Breast epithelium (tissue), 4 donors: ENCODE measurements around the gene NAT9. TPM values are rescaled to one million over a fixed set of nuclear protein-coding genes. Genes with fewer than 3 reads are reported as not detected.

Experiments
- DNase-seq, 2 donors: peaks; one replicate each; pipeline ENCODE4 v3.0.0-alpha.2; 2019; ENCODE audit warnings: low spot score in 2 of 2
- H3K27ac ChIP-seq, 2 donors: fragments of 200-600 bp; sonication (generic) in 1 of 2; one replicate each; pipeline ENCODE4 v1.5.1; 2016 to 2019; ENCODE audit warnings: mild to moderate bottlenecking in 1 of 2
- H3K27me3 ChIP-seq, 2 donors: fragments of 200-600 bp; sonication (generic) in 1 of 2; one replicate each; pipeline versions ENCODE4 v1.5.1 to v1.6.0; 2017 to 2019; ENCODE audit warnings: control low read depth in 1 of 2, mild to moderate bottlenecking in 1 of 2
- H3K36me3 ChIP-seq: fragments of 200-600 bp; one replicate; pipeline ENCODE4 v1.5.1; 2019
- H3K4me1 ChIP-seq, 2 donors: fragments of 200-600 bp; sonication (generic); one replicate each; pipeline ENCODE4 v1.5.1; 2016 to 2019; ENCODE audit warnings: control low read depth in 1 of 2
- H3K4me3 ChIP-seq, 3 donors: fragments of 200-600 bp; sonication (generic); 1 replicate in 2 of 3; 2 replicates in 1 of 3; pipeline ENCODE4 v1.5.1; 2016 to 2019; ENCODE audit warnings: mild to moderate bottlenecking in 3 of 3, moderate library complexity in 2 of 3
- H3K9me3 ChIP-seq, 2 donors: fragments of 200-600 bp; sonication (generic) in 1 of 2; one replicate each; pipeline ENCODE4 v1.5.1; 2016 to 2019; ENCODE audit warnings: control low read depth in 1 of 2
- CTCF ChIP-seq, 3 donors: fragments of 450-650 bp; IDR thresholded peaks; one replicate each; pipeline ENCODE4 v1.5.1; 2016 to 2017; ENCODE audit warnings: antibody characterized with exemption in 3 of 3, mild to moderate bottlenecking in 3 of 3, moderate library complexity in 3 of 3
- POLR2A ChIP-seq: fragments of 450-650 bp; IDR thresholded peaks from one replicate; pipeline ENCODE4 v1.6.1; 2016; ENCODE audit warnings: antibody characterized with exemption, mild to moderate bottlenecking, moderate library complexity
- POLR2AphosphoS5 ChIP-seq, 3 donors: sonication (generic); formaldehyde crosslinking; IDR thresholded peaks; one replicate each; pipeline ENCODE4 v1.6.1; 2017; ENCODE audit warnings: antibody characterized with exemption in 3 of 3
- intact Hi-C: fragments of 100-400 bp; cut with DNase I; formaldehyde crosslinking; loops from one replicate; pipeline ENCODE4 v1.15.1; 2023; ENCODE audit warnings: low total_unique reads
- total RNA-seq, 3 donors: library from RNA; depleted of rRNA; stranded (reverse); fragments of >200 nt; gene quantifications; one replicate each; pipeline ENCODE4 v1.1.0, GENCODE V29; 2016

The NAT9 gene
- total RNA-seq, 3 donors from 2014 or later: 20.6 to 41.3 (median 40.0) TPM

- Histone ChIP-seq H3K36me3 (no peaks in the 10 kb centered on the region), H3K27ac (no peak overlapping the region), H3K4me1 (no peaks in the 10 kb centered on the region), H3K9me3 (no peaks in the 10 kb centered on the region), H3K4me3 (no peak overlapping the region), H3K27me3 (no peaks in the 10 kb centered on the region)
- intact Hi-C loops: loop anchor here (10.0 kb wide), 1 partner anchor 69 kb away; no protein-coding TSS in a partner anchor
- no peak for TF ChIP-seq CTCF (IDR thresholded peaks at IDR 0.05)
- DNase-seq: no peak
These were observed 20.1 kb upstream of the NAT9 start for GRCh38 chr17:74796211-74796610.

DNA sequence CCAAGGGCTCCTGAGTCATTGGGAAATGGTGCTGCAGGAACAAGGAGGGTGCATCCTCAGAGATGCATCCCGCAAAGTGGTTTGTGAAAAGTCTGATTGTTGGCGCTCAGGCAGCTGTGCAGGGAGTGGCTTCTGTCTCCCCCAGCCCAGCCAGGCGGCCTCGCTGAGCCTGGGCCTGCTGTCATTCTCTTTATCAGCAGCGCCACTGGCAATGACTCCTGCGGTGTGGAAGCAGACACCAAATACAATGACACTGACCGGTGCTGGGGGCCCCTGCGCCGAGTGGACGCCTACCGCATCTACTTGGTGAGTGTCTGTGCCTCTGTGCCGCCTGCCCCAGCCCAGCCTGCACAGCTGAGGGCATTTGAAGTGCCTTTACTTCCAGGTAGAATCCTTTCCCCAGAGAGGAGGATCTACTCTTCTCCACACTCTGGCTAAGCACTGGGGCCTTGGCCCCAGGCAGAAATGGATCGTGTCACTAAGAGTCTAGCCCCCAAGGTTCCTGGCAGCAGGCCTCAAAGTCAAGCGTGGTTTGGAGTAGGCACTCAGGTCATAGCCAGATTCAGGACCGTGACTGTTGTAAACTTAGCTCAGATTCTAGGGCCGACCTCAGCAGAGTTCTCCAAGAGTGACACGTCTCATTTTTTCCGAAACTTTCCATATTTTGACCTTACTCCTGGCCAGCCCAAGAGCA lies 19.3 kb upstream of the NAT9 start:
- TF ChIP-seq CTCF (IDR thresholded peaks at IDR 0.05) (no peak), POLR2A (no peak), POLR2AphosphoS5 (IDR thresholded peaks at IDR 0.05) (no peak)
- H3K27ac ChIP-seq: no peak overlapping the region
- intact Hi-C loops: loop anchor here (10.0 kb wide), 1 partner anchor 69 kb away; no protein-coding TSS in a partner anchor
- H3K27me3 ChIP-seq: no peaks in the 10 kb centered on the region
- H3K4me3 ChIP-seq: no peak overlapping the region
- no peaks in the 10 kb centered on the region for H3K36me3 ChIP-seq
- no peak for DNase-seq
- no peaks in the 10 kb centered on the region for H3K4me1 ChIP-seq
- H3K9me3 ChIP-seq: no peaks in the 10 kb centered on the region

DNA sequence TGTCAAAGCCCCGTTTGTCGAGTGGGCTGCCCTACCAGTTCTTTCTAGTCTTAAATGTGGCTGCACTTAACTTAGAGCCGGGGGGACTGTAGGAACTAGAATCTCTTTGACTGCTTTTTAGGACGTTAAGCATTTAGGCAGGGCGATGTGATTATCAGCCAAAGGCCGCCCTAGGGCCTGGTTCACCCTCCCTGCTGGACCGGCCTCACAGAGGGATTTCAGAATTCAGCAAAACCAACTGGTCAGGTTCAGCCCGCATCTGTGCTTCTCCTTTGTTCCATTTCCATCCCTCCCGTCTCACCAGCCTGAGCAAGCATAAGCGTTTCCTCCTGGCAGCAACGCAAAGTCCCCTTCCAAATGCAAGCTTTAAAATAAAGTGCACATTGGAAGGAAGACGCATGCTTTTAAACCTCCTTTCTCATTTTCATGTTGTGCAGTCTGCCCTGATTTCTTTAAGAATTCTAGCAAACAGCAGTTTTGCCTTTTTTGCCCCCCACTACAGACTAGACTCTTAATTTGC lies 16.5 kb upstream of the NAT9 start:
- no peaks in the 10 kb centered on the region for H3K9me3 ChIP-seq
- no peaks in the 10 kb centered on the region for H3K4me1 ChIP-seq
- no peaks in the 10 kb centered on the region for H3K27me3 ChIP-seq
- TF ChIP-seq CTCF (IDR thresholded peaks at IDR 0.05) (no peak), POLR2A (no peak), POLR2AphosphoS5 (IDR thresholded peaks at IDR 0.05) (no peak)
- no peak overlapping the region for H3K4me3 ChIP-seq
- DNase-seq: no peak
- intact Hi-C loops: loop anchor here (10.0 kb wide), 1 partner anchor 72 kb away; no protein-coding TSS in a partner anchor
- no peaks in the 10 kb centered on the region for H3K36me3 ChIP-seq
- no peak overlapping the region for H3K27ac ChIP-seq

DNA sequence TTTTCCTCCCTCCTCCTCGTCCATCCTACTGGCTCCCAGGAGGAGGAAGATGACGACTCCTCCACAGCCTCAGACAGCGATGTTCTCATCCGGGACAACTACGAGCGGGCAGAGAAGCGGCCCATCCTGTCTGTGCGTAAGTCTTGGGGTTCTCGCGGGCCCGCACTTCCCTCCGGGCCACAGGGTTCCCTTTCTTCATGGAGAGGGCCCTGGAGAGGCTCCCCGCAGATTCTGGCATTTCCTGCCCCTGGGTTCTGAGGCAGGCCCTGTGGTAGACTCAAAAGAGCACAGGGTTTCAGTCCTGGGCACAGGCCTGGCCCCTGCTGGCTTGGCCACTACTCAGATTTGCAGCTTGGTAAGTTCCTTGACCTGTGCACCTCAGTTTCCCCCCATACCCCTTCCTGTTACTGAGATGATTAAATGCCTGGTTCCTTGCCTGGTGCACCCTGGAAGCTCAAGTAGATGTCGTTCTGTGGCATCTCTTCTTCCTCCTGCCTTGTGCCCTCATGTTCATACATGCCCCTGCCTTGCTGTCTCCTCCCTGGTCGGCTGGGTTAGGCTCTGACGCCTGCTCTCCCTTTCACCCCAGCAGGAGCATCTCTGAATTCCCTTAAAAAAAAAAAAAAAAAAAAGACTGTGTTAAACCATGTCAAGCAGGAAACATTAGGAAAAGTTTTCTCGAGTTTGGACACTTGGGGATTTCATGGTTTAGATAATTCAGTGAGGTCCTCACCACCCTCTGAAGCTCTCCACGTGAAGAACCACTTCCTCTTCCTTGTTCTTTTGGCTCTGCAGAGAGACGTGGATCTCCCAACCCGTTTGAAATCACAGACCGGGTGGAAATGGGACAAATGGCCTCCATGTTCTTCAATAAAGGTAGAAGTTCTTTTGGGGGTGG lies 14.3 kb upstream of the NAT9 start:
- no peak for DNase-seq
- no peak overlapping the region for H3K4me3 ChIP-seq
- no peaks in the 10 kb centered on the region for H3K36me3 ChIP-seq
- intact Hi-C loops: loop anchor here (10.0 kb wide), 1 partner anchor 74 kb away; no protein-coding TSS in a partner anchor
- no peaks in the 10 kb centered on the region for H3K27me3 ChIP-seq
- TF ChIP-seq CTCF (IDR thresholded peaks at IDR 0.05) (no peak), POLR2A (no peak), POLR2AphosphoS5 (IDR thresholded peaks at IDR 0.05) (no peak)
- no peak overlapping the region for H3K27ac ChIP-seq
- H3K9me3 ChIP-seq: no peaks in the 10 kb centered on the region
- no peaks in the 10 kb centered on the region for H3K4me1 ChIP-seq
